Thoracic aorta (tissue), 2 donors: ENCODE results near the gene CHRNB1. TPM values are rescaled to one million over a fixed set of nuclear protein-coding genes. Genes with fewer than 3 reads are reported as not detected.
"Not testable (repeated sequence)": the region's sequence is repeated elsewhere in the genome, so short reads cannot be mapped to it uniquely, and the experiment has no call there.

ENCODE experiments used
- ATAC-seq: fragments of 150-250 bp; one replicate; pipeline ENCODE4 v1.8.0; 2017; ENCODE audit warnings: low read depth; ENCODE audit not compliant: insufficient number of reproducible peaks, low FRiP score
- DNase-seq: peaks from one replicate; pipeline ENCODE4 v3.0.0-alpha.2; 2020; ENCODE audit warnings: low spot score
- H3K27ac ChIP-seq, 2 donors: fragments of 200-600 bp; sonication (generic); 1 replicate in 1 of 2; 2 replicates in 1 of 2; pipeline ENCODE4 v1.5.1; 2016; ENCODE audit warnings: mild to moderate bottlenecking in 2 of 2, moderate library complexity in 2 of 2
- H3K27me3 ChIP-seq: fragments of 200-600 bp; sonication (generic); replicated peaks from 2 replicates; pipeline ENCODE4 v1.6.0; 2016; ENCODE audit warnings: mild to moderate bottlenecking; ENCODE audit not compliant: insufficient read depth
- H3K36me3 ChIP-seq: fragments of 200-600 bp; sonication (generic); one replicate; pipeline ENCODE4 v1.5.1; 2016
- H3K4me1 ChIP-seq, 2 donors: fragments of 200-600 bp; sonication (generic); 1 replicate in 1 of 2; 2 replicates in 1 of 2; pipeline versions ENCODE4 v1.5.1 to v1.6.0; 2016; ENCODE audit warnings: low read depth in 2 of 2, mild to moderate bottlenecking in 1 of 2; ENCODE audit not compliant: control insufficient read depth in 1 of 2
- H3K4me3 ChIP-seq: fragments of 200-600 bp; sonication (generic); 2 replicates; pipeline ENCODE4 v1.5.1; 2016; ENCODE audit warnings: mild to moderate bottlenecking
- H3K9me3 ChIP-seq: fragments of 200-600 bp; sonication (generic); 2 replicates; pipeline ENCODE4 v1.5.1; 2016
- total RNA-seq, 2 donors: library from RNA; depleted of rRNA; stranded (reverse); fragments of >200 nt; gene quantifications; one replicate each; pipeline versions ENCODE4 v1.1.0 to v1.2.3, GENCODE V29; 2016
- TF ChIP-seq, protein P1 (sequence below): fragments of 200-600 bp; sonication (generic); IDR thresholded peaks from one replicate; pipeline ENCODE4 v1.5.1; 2019; ENCODE audit warnings: antibody characterized with exemption

CHRNB1 gene
- total RNA-seq, 2 donors from 2014 or later, result 11.6 to 17.6 TPM

DNA sequence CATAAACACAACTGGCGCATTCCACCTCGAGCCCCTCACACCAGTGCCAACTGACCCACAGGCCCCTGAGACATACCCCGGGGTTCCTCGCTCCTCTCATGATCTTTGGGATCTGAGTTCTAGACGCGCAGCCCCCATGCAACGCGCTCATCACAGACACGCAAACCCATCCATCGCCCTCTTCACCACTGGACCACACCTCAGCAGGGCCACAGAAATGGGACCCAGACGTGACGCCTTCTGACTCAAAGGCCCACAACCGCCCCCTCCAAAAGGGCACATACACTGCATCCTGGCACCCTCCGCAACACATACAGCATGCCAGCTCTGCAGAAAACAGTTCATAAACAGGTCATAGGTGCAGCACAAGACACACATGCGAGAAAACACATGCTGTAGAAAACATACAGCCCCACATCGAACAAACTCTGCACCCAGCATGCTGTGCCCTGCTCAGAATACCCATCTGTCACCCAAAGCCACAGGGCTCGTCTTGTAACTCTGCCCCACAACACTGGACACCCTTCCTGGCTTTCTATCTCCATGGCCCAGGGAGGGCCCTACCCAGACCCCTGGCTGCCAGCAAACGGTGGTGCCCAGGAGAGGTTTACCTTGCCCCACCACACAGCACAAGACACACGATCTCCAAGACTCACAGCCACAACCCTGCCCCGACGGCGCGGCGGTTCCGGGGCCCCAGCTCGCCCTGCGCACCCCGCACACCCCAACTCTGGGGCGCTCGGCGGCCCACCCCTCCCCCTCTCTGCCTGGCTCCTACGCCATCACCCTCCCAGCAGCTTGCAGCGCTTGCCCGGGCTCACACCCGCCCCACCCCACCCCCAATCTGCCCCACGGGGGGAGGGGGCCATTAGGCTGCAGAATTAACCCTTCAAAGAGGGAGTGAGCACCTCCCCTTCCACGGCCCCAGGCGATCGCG lies 33.7 kb downstream of the CHRNB1 start:
- Histone ChIP-seq H3K27ac (peak overlapping the region; percentile 99 to 100), H3K4me3 (peak overlapping the region; percentile 99), H3K9me3 (no peaks in the 10 kb centered on the region), H3K36me3 (no peaks in the 10 kb centered on the region), H3K27me3 (no peaks in the 10 kb centered on the region), H3K4me1 (peaks cover 31 to 59% of the 10 kb centered on the region in 2 donors)
- TF ChIP-seq, protein P1, sequence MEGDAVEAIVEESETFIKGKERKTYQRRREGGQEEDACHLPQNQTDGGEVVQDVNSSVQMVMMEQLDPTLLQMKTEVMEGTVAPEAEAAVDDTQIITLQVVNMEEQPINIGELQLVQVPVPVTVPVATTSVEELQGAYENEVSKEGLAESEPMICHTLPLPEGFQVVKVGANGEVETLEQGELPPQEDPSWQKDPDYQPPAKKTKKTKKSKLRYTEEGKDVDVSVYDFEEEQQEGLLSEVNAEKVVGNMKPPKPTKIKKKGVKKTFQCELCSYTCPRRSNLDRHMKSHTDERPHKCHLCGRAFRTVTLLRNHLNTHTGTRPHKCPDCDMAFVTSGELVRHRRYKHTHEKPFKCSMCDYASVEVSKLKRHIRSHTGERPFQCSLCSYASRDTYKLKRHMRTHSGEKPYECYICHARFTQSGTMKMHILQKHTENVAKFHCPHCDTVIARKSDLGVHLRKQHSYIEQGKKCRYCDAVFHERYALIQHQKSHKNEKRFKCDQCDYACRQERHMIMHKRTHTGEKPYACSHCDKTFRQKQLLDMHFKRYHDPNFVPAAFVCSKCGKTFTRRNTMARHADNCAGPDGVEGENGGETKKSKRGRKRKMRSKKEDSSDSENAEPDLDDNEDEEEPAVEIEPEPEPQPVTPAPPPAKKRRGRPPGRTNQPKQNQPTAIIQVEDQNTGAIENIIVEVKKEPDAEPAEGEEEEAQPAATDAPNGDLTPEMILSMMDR, result no peak
- peak; percentile 11 for ATAC-seq
- DNase-seq, result no peak

DNA sequence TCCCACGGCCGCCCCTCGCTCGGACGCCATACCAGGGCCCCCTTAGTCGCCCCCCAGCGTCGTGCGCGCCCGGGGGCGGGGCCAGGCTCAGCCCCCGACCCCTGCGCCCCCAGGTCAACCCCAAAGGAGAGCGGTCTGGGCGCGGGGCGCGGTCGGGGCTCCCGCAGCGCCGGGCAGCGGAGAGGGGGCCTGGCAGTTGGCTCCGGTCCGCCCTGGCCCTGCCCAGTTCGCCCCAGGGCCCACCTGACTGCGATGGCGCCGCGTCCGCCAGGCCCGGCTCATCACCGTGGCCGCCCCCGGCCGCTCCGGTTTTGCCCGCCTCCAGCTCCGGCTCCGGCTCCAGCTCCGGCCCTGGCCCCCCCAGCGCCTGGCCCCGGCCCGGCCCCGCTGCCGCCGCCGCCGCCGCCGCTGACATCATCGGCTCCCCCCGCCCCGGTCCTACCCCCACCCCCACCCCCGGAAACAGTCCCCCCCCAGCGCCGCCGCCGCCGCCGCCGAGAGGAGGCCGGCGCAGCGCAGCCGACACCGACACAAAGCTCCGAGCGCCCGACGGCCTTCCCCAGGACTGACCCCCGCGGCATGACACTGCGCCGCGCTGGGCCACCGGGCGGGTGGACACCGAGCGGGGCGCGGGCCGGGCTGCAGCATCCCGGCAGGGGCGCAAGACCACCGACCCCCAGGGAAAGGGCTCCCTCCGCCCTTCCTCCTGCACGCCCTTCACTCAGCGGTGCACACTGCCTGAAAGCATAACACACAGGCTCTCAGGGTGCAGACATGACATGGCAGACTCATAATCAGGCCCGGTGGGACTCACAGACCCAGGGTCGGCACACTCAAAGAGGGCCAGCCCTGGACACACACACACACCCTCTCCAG lies 34.6 kb downstream of the CHRNB1 start, which contains the start of gene ZBTB4:
Gene ZBTB4, minus strand, starts transcription at position 419 of the 876 bp plus-strand sequence. CDS start 12,830 bp downstream, outside the sequence.
- Histone ChIP-seq H3K27ac (peak within 1 kb of the TSS; percentile 99 to 100), H3K9me3 (no peaks in the 10 kb centered on the region), H3K36me3 (no peaks in the 10 kb centered on the region), H3K27me3 (no peaks in the 10 kb centered on the region), H3K4me1 (peaks cover 31 to 56% of the 10 kb centered on the region in 2 donors), H3K4me3 (peak within 1 kb of the TSS; percentile 99)
- DNase-seq (no peak), ATAC-seq (no peak)
- TF ChIP-seq, protein P1, result no peak

DNA sequence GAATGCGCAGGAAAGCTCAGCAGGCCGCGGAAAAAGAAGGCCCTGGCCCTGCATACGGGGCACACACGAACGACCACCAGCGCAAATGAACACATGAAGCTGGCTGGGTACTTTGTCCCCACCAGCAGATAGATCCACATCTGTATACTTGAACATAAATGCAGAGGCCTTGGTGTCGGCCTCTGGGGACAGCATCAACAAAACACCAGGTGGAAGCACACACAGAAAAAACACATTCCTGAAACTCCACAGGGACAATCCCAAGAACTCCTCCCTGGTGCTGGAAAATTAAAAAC lies 35.2 kb downstream of the CHRNB1 start:
- ATAC-seq, result no peak
- Histone ChIP-seq H3K27me3 (no peaks in the 10 kb centered on the region), H3K4me1 (peaks cover 30 to 52% of the 10 kb centered on the region in 2 donors), H3K36me3 (no peaks in the 10 kb centered on the region), H3K27ac (peak overlapping the region; percentile 99 to 100), H3K9me3 (no peaks in the 10 kb centered on the region), H3K4me3 (peak overlapping the region; percentile 99)
- TF ChIP-seq, protein P1, result no peak
- no peak for DNase-seq

DNA sequence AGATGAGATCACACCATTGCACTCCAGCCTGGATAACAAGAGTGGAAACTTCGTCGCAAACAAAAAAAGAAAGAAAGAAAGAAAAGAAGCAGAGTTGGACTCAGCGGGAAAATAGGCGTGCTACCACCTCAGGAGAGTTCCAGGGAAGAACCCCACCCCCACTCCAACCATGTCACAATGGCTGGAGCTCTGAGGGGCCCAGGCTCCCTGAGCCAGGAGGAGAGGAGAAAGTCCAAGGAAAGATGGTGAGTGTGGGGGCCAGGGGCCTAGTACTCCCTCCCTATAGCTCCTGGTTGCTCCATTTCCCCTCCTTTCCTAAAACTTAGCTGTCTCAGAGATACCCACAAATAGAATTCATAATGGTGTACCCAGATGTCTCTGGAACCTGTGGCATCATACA lies 36.4 kb downstream of the CHRNB1 start, which contains the start of gene SLC35G6:
Gene SLC35G6, plus strand, starts transcription at position 172 of the 400 bp plus-strand sequence. Its CDS starts 71 bp downstream, at position 243.
- Histone ChIP-seq H3K4me3 (peak within 1 kb of the TSS; percentile 99), H3K4me1 (peaks cover 29 to 52% of the 10 kb centered on the region in 2 donors), H3K27ac (peak within 1 kb of the TSS; percentile 99 to 100)
- not testable (repeated sequence) for H3K27me3 ChIP-seq, ATAC-seq, H3K36me3 ChIP-seq, DNase-seq, H3K9me3 ChIP-seq

DNA sequence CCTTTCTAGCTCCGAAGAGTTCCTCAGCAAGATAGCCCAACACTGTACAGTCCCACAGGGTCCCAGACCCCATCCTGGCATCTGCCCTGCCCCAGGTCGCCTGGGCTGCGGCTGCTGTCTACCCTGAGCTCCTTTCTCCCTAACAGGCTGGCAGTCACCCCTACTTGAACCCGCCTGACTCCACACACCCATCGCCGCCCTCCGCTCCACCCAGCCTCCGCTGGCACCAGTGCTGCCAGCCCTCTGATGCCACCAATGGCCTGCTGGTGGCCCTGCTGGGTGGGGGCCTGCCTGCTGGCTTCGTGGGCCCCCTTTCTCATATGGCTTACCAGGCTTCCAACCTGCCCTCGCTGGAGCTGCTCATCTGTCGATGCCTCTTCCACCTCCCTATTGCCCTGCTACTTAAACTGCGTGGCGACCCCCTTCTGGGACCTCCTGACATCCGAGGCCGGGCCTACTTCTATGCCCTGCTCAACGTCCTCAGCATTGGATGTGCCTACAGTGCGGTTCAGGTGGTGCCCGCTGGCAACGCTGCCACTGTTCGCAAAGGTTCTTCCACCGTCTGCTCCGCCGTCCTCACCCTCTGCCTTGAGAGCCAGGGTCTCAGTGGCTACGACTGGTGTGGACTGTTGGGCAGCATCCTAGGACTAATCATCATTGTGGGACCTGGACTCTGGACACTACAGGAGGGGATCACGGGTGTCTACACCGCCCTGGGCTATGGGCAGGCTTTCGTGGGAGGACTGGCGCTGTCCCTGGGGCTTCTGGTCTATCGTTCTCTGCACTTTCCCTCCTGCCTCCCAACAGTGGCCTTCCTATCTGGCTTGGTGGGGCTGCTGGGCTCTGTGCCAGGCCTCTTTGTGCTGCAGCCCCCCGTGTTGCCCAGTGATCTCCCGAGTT lies 37.2 kb downstream of the CHRNB1 start:
- not testable (repeated sequence) for DNase-seq, H3K36me3 ChIP-seq, H3K9me3 ChIP-seq, H3K27me3 ChIP-seq, ATAC-seq, H3K4me3 ChIP-seq
- peaks cover 29 to 52% of the 10 kb centered on the region in 2 donors for H3K4me1 ChIP-seq
- peak overlapping the region in 1 of 2 donors; percentile 99 for H3K27ac ChIP-seq

DNA sequence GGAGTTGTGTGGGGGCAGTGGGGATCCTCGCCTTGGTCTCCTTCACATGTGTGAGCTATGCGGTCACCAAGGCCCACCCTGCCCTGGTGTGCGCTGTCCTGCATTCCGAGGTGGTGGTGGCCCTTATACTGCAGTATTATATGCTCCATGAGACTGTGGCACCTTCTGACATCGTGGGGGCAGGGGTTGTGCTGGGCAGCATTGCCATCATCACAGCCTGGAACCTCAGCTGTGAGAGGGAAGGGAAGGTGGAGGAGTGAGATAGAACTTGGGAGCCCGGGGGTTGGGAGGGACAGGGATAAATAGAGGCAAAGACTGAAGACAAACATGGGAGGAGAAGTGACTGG lies 37.9 kb downstream of the CHRNB1 start:
- not testable (repeated sequence) for H3K27me3 ChIP-seq, H3K36me3 ChIP-seq, ATAC-seq, DNase-seq, H3K9me3 ChIP-seq
- Histone ChIP-seq H3K4me1 (peaks cover 30 to 53% of the 10 kb centered on the region in 2 donors), H3K27ac (peak overlapping the region; percentile 99 to 100), H3K4me3 (peak overlapping the region; percentile 83)
